D721Med (cell line): ENCODE measurements around the gene APLF.

Experiments
- DNase-seq: peaks from one replicate; pipeline ENCODE4 v3.0.0; 2011; ENCODE audit warnings: low spot score; ENCODE audit not compliant: insufficient read length
- FAIRE-seq: peaks from 2 replicates; lab custom pipeline; 2011; peaks lifted over from hg19 to GRCh38; lab: Jason Lieb, UNC
- TF ChIP-seq, protein P1 (sequence below): IDR thresholded peaks from 2 replicates; pipeline ENCODE4 v1.5.1; 2012; ENCODE audit warnings: mild to moderate bottlenecking, control low read depth; ENCODE audit not compliant: insufficient read depth; ENCODE audit errors: missing control alignments

The APLF gene

DNA sequence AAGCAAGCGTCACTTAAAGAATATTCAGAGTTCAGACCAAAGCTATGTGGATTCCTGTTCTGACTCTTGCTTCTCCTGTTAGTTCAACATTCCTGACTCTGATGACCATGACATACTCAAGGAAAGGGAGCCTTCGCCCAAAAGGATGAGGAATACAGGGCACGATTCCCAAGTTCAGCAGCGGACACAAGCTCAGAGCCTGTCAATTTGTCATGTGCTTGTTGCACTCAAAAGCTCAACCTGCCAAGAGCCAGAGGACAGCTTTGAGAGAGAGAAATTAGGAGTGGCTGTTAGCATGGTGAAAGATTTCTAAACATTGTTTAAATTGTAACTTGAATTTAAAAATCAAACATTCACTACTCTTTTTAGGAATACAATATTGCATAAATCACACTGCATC is 33.3 kb downstream of the APLF start:
- TF ChIP-seq, protein P1, sequence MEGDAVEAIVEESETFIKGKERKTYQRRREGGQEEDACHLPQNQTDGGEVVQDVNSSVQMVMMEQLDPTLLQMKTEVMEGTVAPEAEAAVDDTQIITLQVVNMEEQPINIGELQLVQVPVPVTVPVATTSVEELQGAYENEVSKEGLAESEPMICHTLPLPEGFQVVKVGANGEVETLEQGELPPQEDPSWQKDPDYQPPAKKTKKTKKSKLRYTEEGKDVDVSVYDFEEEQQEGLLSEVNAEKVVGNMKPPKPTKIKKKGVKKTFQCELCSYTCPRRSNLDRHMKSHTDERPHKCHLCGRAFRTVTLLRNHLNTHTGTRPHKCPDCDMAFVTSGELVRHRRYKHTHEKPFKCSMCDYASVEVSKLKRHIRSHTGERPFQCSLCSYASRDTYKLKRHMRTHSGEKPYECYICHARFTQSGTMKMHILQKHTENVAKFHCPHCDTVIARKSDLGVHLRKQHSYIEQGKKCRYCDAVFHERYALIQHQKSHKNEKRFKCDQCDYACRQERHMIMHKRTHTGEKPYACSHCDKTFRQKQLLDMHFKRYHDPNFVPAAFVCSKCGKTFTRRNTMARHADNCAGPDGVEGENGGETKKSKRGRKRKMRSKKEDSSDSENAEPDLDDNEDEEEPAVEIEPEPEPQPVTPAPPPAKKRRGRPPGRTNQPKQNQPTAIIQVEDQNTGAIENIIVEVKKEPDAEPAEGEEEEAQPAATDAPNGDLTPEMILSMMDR = no peak
- DNase-seq = no peak
- no peak for FAIRE-seq

DNA sequence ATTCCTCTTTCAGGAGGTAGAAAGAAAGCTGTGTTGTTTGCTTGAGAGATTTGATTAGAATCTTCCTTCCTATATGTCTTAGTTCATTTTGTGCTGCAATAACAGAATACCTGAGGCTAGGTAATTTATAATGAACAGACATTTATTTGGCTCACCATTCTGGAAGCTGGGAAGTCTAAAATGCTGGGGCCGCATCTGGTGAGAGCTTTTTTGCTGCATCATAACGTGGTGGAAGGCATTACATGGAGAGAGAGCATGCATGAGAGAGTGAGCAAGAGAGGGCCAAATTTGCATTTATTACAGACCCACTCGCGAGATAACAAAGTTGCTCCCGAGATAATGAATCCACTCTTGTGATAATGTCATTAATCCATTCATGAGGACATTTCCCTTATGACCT is 34.4 kb downstream of the APLF start:
- DNase-seq (no peak), FAIRE-seq (no peak)
- TF ChIP-seq, protein P1 = no peak

DNA sequence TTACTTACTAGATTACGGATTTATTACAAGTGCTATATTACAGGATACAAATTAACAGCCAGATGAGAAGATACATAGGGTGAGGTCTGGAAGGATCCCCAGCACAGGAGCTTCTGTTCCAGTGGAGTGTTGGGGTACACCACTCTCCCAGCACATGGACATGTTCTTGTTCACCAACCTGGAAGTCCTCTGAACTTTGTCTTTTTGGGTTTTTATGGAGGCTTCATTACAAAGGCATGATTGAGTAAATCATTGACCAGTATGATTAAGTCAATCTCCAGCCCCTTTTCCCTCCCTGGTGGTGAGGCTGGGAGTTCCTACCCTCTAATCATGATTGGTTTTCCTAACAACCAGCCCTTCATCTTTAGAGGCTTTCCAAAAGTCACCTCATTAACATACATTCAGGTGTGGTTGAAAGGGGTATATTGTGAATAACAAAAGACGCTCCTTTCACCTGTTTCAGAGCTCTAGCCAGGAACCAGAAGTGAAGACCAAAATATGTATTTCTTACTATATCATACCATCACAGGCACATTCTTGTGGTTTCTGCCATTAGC is 38.3 kb downstream of the APLF start:
- DNase-seq (no peak), FAIRE-seq (no peak)
- TF ChIP-seq, protein P1 = no peak

DNA sequence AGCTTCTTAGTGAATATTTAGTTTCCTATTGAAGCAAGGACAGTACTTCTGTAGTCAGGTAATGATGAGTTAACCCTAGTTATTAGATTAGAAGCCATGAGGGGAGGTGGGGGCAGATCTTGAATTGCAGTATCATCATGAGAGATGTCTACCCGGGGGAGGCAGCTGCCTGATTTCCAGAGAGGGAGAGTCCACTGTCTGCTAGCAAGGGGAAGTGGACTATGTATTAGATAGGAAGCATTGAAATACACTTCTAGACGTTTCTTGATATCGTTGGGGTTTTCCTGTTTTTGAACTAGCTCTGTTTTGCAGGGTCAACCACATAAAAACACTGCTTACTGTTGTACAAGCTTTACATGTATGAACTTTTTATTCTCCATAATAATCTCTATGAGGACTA is 38.8 kb downstream of the APLF start:
- DNase-seq = no peak
- TF ChIP-seq, protein P1 = no peak
- FAIRE-seq = no peak

DNA sequence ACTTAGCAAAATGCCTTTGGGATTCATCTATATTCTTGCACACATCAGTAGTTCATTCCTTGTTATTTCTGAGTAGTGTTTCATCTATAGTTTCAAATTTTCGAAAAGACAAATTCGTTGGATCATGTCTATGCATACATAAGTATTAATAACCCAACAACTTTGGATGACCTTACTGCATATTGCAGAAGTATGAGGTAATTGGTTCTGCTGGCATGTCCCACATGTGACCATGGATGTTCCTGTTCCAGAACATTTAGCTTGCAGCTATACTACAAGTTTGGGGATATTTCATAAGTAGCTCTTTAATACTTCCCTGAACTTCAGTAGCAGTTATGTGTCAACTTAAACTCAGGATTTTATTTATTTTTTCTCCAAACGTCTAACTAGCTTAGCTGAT is 44.9 kb downstream of the APLF start:
- TF ChIP-seq, protein P1 = no peak
- no peak for DNase-seq
- FAIRE-seq = no peak

DNA sequence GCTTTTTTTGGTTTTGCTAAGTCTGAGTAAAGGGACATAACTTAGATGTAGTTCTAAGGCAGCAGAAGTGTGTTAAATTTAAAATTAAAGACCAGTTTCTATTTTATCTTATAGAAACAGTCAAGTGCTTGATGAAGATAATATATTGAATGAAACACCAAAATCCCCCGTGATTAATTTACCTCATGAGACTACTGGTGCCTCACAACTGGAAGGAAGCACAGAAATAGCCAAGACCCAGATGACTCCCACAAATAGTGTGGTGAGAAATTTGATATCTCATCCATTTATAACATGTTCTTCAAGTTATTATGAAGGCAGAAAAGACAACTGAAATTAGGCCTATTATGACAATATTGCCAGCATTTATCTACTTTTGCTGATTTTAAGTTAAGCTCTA is 45.6 kb downstream of the APLF start:
- DNase-seq = no peak
- FAIRE-seq = no peak
- TF ChIP-seq, protein P1 = no peak

DNA sequence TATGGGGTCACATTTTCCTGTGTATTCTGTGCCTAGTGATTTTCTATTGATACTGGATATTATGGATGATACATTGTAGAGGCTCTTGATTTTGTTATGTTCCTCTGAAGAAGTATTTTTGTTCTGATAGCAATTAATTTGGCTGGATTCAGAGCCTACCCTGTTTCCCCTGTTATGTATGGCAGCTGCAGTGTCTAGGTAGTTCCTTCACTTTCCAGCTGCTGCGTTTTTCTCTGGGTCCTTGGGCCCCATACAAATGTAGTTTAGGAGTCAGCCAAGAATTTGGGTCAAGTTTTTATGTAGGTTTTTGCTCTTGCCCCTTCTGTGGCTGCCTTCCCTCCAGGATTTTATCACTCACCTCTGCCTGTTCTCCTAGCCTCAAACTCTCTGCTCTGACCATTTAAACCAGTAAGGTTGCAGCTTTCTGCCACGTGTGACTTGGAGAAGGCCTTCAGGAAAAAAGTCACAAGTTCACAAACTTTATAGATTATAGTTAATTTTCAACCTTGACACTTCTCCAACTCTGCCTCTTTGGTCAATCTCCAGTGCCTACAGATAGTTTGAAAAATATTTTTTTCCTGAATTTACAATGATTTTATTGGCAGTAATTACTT is 47.0 kb downstream of the APLF start:
- TF ChIP-seq, protein P1 = no peak
- DNase-seq (no peak), FAIRE-seq (no peak)
